GM12874 (cell line): ENCODE data around the gene MSI2.

ENCODE experiments used
- TF ChIP-seq, protein P1 (sequence below): IDR thresholded peaks from 2 replicates; pipeline ENCODE4 v1.5.1; 2011; ENCODE audit warnings: low read depth, mild to moderate bottlenecking, control low read depth, low read length, moderate library complexity; ENCODE audit not compliant: insufficient read depth

The MSI2 gene

DNA sequence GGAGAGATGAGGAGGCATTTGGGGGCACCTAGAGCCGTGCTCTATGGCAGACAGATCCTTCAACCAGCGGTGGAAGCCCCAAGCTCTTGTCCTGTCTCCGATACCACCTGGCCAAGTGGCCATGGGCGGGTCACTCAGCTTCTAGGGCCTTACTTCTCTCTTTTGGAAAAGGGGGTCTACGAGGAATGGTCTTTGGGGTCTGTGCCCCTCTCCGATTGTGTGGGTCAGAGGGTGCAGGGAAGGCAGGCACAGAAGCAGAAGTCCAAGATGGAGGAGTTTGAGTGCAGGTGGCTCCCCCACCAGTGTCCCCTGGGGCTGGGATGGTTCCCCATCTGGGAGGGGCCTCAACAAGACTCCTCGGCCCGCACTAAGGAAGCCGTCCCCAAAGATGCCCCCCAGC is 372.1 kb downstream of the MSI2 start:
- TF ChIP-seq, protein P1, sequence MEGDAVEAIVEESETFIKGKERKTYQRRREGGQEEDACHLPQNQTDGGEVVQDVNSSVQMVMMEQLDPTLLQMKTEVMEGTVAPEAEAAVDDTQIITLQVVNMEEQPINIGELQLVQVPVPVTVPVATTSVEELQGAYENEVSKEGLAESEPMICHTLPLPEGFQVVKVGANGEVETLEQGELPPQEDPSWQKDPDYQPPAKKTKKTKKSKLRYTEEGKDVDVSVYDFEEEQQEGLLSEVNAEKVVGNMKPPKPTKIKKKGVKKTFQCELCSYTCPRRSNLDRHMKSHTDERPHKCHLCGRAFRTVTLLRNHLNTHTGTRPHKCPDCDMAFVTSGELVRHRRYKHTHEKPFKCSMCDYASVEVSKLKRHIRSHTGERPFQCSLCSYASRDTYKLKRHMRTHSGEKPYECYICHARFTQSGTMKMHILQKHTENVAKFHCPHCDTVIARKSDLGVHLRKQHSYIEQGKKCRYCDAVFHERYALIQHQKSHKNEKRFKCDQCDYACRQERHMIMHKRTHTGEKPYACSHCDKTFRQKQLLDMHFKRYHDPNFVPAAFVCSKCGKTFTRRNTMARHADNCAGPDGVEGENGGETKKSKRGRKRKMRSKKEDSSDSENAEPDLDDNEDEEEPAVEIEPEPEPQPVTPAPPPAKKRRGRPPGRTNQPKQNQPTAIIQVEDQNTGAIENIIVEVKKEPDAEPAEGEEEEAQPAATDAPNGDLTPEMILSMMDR: no peak

DNA sequence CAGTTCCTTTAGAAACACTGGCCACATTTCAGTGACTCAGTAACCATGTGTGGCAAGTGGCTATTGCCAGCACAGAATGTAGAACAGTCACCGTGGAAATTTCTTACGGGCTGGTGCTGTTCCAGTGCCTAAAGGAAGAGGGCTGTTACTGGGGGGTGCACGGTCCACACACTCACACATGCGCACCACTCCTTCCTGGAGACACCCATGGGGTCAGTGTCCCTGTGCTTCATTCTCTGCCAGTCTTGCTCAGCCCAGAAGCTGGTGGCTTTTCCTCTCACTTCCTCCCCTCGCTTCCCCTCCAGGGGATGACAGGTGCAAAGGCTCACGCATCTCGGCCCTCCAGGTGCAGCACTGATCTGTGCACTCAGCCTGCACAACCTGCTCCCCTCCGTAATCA is 373.1 kb downstream of the MSI2 start:
- TF ChIP-seq, protein P1: no peak

DNA sequence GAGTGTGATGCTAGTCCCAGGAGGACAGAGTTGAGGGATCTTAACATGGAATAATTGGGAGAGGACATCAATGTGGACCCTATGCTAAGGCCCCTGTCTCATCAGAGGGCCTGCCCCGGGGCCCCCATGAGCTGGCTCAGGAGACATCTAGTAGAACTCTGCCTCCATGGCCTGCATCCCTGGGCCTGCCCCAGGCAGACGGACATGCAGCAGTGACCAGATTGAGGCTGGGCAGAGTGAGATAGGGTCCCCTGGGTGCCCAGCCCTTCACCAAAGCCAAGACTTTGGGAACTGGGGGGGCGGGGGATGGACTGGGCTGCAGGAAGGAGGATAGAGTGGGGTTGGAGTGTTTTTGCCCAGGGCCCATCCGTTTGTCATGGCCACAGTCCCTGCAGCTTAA is 373.6 kb downstream of the MSI2 start:
- TF ChIP-seq, protein P1: no peak

DNA sequence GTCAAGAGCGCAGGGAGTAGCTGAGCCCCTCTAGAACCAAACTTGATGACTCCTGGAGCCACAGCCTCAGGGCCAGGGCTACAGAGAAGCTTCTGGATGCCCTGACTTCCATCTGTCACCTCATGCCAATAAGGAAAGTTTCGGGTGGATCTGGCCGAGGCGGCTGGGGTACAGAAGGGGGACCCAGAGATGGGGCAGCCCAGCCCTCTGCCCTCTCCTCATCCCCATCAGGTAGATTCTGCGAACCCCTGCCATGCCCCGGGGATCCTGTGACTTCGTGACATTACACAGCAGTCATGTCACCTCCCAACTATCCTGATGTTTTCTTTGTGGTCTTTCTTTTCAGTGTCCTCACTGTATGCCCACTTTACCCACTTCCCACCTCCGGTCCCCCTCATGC is 374.4 kb downstream of the MSI2 start:
- TF ChIP-seq, protein P1: no peak

DNA sequence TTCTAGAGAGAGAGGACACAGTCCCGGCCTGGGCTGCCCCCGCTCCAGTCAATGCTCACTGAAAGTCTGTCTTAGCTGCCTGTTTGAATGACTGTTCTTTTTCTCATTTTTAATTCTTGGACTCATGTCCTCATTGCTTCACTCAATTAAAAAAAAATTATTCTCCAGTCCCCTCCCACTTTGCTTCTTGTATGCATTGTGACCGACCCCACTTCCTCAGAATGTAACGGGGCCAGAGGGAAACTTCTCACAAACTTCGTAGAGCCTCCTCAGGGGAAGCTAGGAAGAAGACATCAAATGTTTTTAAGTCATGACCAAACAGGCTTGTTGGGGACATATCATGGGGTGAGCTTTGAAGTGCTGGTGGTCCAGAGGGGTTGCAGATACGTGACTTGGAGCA is 375.5 kb downstream of the MSI2 start:
- TF ChIP-seq, protein P1: no peak

DNA sequence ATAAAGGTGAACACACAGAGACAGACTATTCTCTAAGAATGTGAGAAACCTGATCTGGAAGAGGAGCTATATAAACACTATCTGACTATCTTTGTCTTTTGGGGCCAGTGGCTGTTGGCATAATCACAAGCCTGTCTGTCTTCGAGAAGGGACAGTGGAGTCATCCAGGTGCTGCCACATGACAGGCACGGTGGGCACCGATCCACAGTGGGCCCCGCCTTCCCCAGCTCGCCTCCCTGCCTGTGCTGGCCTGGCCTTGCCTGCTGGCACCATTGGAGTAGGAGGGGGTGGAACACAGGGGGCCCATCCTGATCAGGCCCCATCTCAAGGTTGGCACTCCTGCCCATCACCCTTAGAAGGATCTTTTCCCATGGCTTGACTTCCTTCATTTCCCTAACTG is 376.0 kb downstream of the MSI2 start:
- TF ChIP-seq, protein P1: no peak

DNA sequence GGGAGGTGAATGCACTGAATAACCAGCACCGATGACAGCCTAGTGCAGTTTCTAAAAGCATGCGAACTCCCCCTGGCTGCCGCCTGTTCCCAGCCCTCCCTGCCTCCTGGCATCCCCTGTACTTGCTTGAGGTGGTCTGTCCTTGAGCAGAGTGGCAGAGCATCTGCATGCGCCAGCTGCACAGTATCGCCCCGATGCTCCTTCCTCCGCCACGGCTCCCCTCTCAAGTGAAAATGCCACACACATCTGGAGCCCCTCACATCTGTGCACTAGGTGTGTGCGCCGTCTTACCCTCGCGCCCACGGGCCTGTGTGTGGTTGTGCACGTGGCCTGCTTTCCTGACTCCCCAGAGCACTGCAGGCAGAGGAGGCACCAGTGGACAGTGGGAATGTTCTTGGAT is 376.9 kb downstream of the MSI2 start:
- TF ChIP-seq, protein P1: no peak
